ENCODE measurements around the gene MEX3A. TPM values are rescaled to one million over a fixed set of nuclear protein-coding genes. Genes with fewer than 3 reads are reported as not detected.
A peak's percentile ranks its signal among the peaks of the same experiment; 100 is the strongest.

Gene MEX3A
- total RNA-seq, 1 donor from 2014 or later = 32.2 TPM

DNA sequence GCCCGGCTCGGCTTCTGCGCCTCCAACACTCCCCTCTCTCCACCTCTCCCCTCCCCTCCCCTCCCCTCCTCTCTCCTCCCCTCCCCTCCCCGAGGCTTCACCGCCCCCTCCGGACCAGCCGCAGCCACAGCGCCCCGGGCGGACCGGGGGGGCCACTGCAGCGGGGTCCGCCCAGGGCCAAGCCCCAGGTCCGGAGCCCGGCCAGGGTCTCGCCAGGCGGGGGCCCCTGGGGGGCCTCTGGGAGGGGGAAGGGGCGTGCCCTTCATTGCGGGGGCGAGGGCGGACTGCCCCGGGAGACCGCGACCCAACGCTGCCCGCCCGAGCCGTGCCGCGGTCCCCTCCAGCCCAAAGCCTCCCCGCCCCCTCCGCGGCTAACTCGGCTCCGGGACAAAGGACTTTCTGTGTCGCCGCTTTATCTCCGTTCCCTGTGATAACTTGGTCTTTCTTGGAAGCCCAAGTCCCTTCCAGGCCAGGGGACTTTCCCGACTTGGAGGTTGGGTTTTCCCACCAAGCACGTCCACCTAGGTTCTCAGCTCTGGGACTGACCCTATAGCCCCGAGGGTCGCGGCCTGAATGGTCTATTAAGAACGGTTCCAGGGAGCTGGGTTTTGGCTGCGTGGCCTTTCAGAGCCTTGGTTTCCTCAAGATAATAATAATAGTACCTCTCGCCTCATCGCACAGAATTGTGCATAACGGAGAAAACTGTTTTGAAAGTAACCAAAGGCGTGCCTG, 28.3 kb downstream of the MEX3A start, which contains the start of gene UBQLN4:
UBQLN4 (minus strand) TSS at position 31 of the 732 bp plus-strand sequence. CDS start 97 bp downstream, outside the sequence.
- Mint-ChIP-seq H3K4me1 (peaks cover 23% of the 10 kb centered on the region), H3K36me3 (peaks cover 25% of the 10 kb centered on the region), H3K4me3 (peak within 1 kb of the TSS; percentile 98)

DNA sequence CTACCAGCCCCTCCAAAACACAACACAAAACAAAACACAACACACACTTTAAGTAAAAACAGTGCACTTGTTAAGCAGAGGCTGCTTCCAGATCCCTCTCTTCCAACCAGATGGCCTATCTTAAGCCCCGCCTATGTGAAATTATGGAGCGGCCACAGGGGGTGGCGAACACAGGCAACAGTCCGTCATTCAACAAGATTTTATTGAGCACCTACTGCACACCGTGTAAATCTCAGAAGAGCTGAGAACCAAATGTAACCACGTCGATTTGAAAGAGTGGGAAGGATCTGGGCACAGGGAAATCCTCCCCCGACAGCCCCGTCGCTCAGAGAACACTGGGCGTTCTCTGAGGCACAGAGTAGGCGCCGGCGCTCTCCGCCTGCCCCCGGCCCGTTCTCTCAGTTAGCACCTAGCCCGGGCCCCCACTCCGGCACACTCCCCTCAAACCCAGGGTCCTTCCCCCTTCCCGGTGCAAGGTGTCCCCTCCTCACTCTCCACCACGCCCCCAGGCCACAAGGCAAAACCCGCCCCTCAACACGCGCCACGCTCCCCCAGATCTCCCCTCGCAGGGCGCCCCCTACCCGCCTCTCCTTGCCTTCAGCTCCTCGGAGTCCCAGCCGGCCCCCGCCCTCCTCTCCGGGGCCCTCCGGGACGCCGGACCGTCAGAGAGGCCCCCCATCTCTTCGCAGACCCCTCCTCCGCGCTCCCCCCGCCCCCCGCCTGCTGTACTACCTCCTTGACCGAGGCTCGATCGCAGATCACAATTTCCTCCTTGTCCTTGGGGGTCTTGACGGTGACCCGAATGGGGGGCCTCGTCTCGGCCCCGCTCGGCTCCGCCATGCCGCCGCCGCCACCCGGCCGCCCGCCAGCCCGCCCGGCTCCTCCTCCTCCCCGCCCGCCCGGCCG, 29.1 kb downstream of the MEX3A start:
- Mint-ChIP-seq H3K27ac (peak overlapping the region; percentile 97), H3K4me1 (peaks cover 23% of the 10 kb centered on the region), H3K36me3 (peaks cover 23% of the 10 kb centered on the region), H3K4me3 (peak overlapping the region; percentile 98), H3K9me3 (no peaks in the 10 kb centered on the region), H3K27me3 (ENCODE audit: insufficient read depth, low read depth) (peaks cover 17% of the 10 kb centered on the region)
- no peak overlapping the region for H3K27ac ChIP-seq
- DNase-seq (ENCODE audit: low spot score) = peak; percentile 94
- TF ChIP-seq EZH2 (IDR thresholded peaks at IDR 0.05) (no peak), EZH2phosphoT487 (IDR thresholded peaks at IDR 0.05) (no peak)
- TF ChIP-seq, protein P1, sequence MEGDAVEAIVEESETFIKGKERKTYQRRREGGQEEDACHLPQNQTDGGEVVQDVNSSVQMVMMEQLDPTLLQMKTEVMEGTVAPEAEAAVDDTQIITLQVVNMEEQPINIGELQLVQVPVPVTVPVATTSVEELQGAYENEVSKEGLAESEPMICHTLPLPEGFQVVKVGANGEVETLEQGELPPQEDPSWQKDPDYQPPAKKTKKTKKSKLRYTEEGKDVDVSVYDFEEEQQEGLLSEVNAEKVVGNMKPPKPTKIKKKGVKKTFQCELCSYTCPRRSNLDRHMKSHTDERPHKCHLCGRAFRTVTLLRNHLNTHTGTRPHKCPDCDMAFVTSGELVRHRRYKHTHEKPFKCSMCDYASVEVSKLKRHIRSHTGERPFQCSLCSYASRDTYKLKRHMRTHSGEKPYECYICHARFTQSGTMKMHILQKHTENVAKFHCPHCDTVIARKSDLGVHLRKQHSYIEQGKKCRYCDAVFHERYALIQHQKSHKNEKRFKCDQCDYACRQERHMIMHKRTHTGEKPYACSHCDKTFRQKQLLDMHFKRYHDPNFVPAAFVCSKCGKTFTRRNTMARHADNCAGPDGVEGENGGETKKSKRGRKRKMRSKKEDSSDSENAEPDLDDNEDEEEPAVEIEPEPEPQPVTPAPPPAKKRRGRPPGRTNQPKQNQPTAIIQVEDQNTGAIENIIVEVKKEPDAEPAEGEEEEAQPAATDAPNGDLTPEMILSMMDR (IDR thresholded peaks at IDR 0.05) = peak; percentile 55
- H3K4me2 ChIP-seq = peak overlapping the region; percentile 64
- H3K79me2 ChIP-seq (ENCODE audit: low read depth) = peaks cover 52% of the 10 kb centered on the region
- H3K4me3 ChIP-seq = peak overlapping the region; percentile 90
- H3K9me3 ChIP-seq (ENCODE audit: low read depth) = no peaks in the 10 kb centered on the region
- H4K20me1 ChIP-seq (ENCODE audit: low read depth) = peaks cover 22% of the 10 kb centered on the region
- no peak overlapping the region for H3K9ac ChIP-seq
- peaks cover 6% of the 10 kb centered on the region for H3F3A ChIP-seq (ENCODE audit: low read depth)
- H3K27me3 ChIP-seq = no peaks in the 10 kb centered on the region
- H2AFZ ChIP-seq (replicated peaks) = peak overlapping the region; percentile 47
- no peaks in the 10 kb centered on the region for H3K36me3 ChIP-seq
- H3K4me1 ChIP-seq = peaks cover 5% of the 10 kb centered on the region

More for the DNA sequence above, 28.3 kb downstream of the MEX3A start, which contains the start of gene UBQLN4:
- TF ChIP-seq, protein P1 (IDR thresholded peaks at IDR 0.05) = peak; percentile 57
- TF ChIP-seq EZH2phosphoT487 (IDR thresholded peaks at IDR 0.05) = no peak
- H3K9ac ChIP-seq = peak within 1 kb of the TSS; percentile 86
- H3K27ac Mint-ChIP-seq = peak within 1 kb of the TSS; percentile 99
- H3K4me1 ChIP-seq = peaks cover 5% of the 10 kb centered on the region
- H3K9me3 Mint-ChIP-seq = no peaks in the 10 kb centered on the region
- H3K27ac ChIP-seq = peak within 1 kb of the TSS; percentile 92
- H3F3A ChIP-seq (ENCODE audit: low read depth) = peaks cover 13% of the 10 kb centered on the region
- peak within 1 kb of the TSS; percentile 88 for H3K4me2 ChIP-seq
- H3K4me3 ChIP-seq = peak within 1 kb of the TSS; percentile 90
- peak; percentile 96 for DNase-seq (ENCODE audit: low spot score)
- H3K27me3 ChIP-seq = no peaks in the 10 kb centered on the region
- peak within 1 kb of the TSS; percentile 94 for H2AFZ ChIP-seq (replicated peaks)
- H3K79me2 ChIP-seq (ENCODE audit: low read depth) = peaks cover 52% of the 10 kb centered on the region
- H3K27me3 Mint-ChIP-seq (ENCODE audit: insufficient read depth, low read depth) = peaks cover 17% of the 10 kb centered on the region
- no peaks in the 10 kb centered on the region for H3K9me3 ChIP-seq (ENCODE audit: low read depth)
- no peaks in the 10 kb centered on the region for H3K36me3 ChIP-seq
- peaks cover 22% of the 10 kb centered on the region for H4K20me1 ChIP-seq (ENCODE audit: low read depth)

DNA sequence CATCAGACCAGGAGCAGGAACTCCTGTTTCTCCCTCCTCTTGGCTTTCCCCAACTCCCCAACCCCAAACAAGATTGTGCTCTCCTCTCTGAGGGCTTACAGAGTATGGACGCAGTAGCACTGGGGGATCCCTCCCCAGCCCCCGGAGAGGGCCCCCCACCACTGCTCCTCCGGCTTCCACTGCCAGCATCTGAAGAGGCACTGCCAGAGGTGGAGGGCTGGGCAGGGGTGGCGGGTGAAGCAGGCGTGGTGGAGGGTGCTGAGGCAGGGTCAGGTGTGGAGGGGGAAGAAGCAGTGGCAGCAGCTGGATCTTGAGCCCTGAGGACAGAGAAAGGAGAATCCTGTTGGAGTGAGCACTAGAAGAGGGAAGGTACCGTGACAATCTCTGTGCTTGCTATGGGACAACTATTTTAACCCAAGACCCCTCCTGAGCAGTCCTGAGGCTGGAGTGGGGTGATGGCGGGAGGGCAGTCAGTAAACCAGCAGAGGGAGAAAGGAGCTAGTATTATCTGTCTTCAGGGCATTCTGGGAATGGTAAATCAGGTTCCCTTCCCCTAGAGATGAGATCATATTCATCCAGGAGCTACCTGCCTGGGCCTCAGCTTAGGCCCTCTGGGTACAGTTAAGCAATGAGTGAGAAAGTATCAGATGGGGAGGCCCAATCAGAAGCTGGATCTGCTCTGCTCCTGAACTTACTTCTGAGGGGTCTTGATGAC, 31.1 kb downstream of the MEX3A start:
- Histone ChIP-seq H3K27me3 (no peaks in the 10 kb centered on the region), H3K9ac (no peak overlapping the region), H3K27ac (no peak overlapping the region), H3K4me3 (no peak overlapping the region), H3K4me1 (peaks cover 5% of the 10 kb centered on the region), H2AFZ (replicated peaks) (no peak overlapping the region), H4K20me1 (ENCODE audit: low read depth) (peaks cover 22% of the 10 kb centered on the region), H3K36me3 (no peaks in the 10 kb centered on the region), H3K79me2 (ENCODE audit: low read depth) (peaks cover 36% of the 10 kb centered on the region), H3K9me3 (ENCODE audit: low read depth) (no peaks in the 10 kb centered on the region), H3K4me2 (no peak overlapping the region), H3F3A (ENCODE audit: low read depth) (peaks cover 6% of the 10 kb centered on the region)
- Mint-ChIP-seq H3K4me3 (peak overlapping the region; percentile 71), H3K4me1 (peaks cover 20% of the 10 kb centered on the region), H3K36me3 (peaks cover 18% of the 10 kb centered on the region), H3K27me3 (ENCODE audit: insufficient read depth, low read depth) (peaks cover 17% of the 10 kb centered on the region), H3K27ac (no peak overlapping the region), H3K9me3 (no peaks in the 10 kb centered on the region)
- DNase-seq (ENCODE audit: low spot score) = no peak
- TF ChIP-seq EZH2phosphoT487 (IDR thresholded peaks at IDR 0.05) = no peak
- TF ChIP-seq, protein P1 (IDR thresholded peaks at IDR 0.05) = no peak
- no peak for TF ChIP-seq EZH2 (IDR thresholded peaks at IDR 0.05)
